Liver (tissue), 9 donors: ENCODE measurements around the gene WWOX. TPM values are rescaled to one million over a fixed set of nuclear protein-coding genes. Genes with fewer than 3 reads are reported as not detected.

ENCODE experiments used
- DNase-seq: peaks from one replicate; pipeline ENCODE4 v3.0.0-alpha.2; 2017; ENCODE audit warnings: low spot score
- H3K27ac ChIP-seq, 2 donors: one replicate each; pipeline ENCODE4 v1.7.0; 2013; ENCODE audit warnings: inconsistent platforms in 2 of 2, low read length in 2 of 2, control low read depth in 1 of 2, low read depth in 1 of 2, mild to moderate bottlenecking in 1 of 2
- H3K27me3 ChIP-seq, 4 donors: one replicate each; pipeline versions ENCODE4 v1.6.1 to v1.7.0; 2013; ENCODE audit warnings: low read length in 3 of 4, inconsistent platforms in 1 of 4, mild to moderate bottlenecking in 1 of 4, moderate library complexity in 1 of 4; ENCODE audit not compliant: control insufficient read depth in 4 of 4, insufficient read depth in 4 of 4
- H3K36me3 ChIP-seq, 4 donors: one replicate each; pipeline versions ENCODE4 v1.6.1 to v1.7.0; 2013; ENCODE audit warnings: low read length in 3 of 4, mild to moderate bottlenecking in 3 of 4, low read depth in 1 of 4, moderate library complexity in 1 of 4; ENCODE audit not compliant: control insufficient read depth in 4 of 4, insufficient read depth in 3 of 4
- H3K4me1 ChIP-seq, 4 donors: one replicate each; pipeline versions ENCODE4 v1.6.1 to v1.7.0; 2013; ENCODE audit warnings: low read length in 3 of 4, mild to moderate bottlenecking in 3 of 4, moderate library complexity in 1 of 4; ENCODE audit not compliant: control insufficient read depth in 4 of 4, insufficient read depth in 4 of 4
- H3K4me3 ChIP-seq, 3 donors: one replicate each; pipeline versions ENCODE4 v1.6.1 to v1.7.0; 2013; ENCODE audit warnings: low read length in 3 of 3, control low read depth in 1 of 3, low read depth in 1 of 3, mild to moderate bottlenecking in 1 of 3
- H3K9ac ChIP-seq, 2 donors: one replicate each; pipeline ENCODE4 v1.7.0; 2013; ENCODE audit warnings: low read length in 2 of 2, mild to moderate bottlenecking in 2 of 2, moderate library complexity in 2 of 2, control low read depth in 1 of 2, low read depth in 1 of 2
- H3K9me3 ChIP-seq, 4 donors: one replicate each; pipeline versions ENCODE4 v1.6.1 to v1.7.0; 2013; ENCODE audit warnings: low read length in 3 of 4; ENCODE audit not compliant: control insufficient read depth in 4 of 4
- EGR1 ChIP-seq, 2 donors: IDR thresholded peaks; 2 replicates each; pipeline ENCODE4 v1.6.1; 2016 to 2018; ENCODE audit warnings: antibody characterized with exemption in 2 of 2, low read depth in 2 of 2
- FOXA1 ChIP-seq: IDR thresholded peaks from 2 replicates; pipeline ENCODE4 v1.6.1; 2016; ENCODE audit warnings: antibody characterized with exemption
- FOXA2 ChIP-seq: IDR thresholded peaks from 2 replicates; pipeline ENCODE4 v1.6.1; 2016; ENCODE audit warnings: antibody characterized with exemption
- GABPA ChIP-seq, 2 donors: IDR thresholded peaks in 1 of 2; conservative IDR thresholded peaks in 1 of 2; 2 replicates each; pipeline ENCODE4 v1.6.1; 2016; ENCODE audit warnings: antibody characterized with exemption in 2 of 2, mild to moderate bottlenecking in 1 of 2, moderate library complexity in 1 of 2
- HNF4A ChIP-seq, 2 donors: conservative IDR thresholded peaks; 2 replicates each; pipeline ENCODE4 v1.6.1; 2016; ENCODE audit warnings: antibody characterized with exemption in 2 of 2, mild to moderate bottlenecking in 2 of 2
- HNF4G ChIP-seq: IDR thresholded peaks from 2 replicates; pipeline ENCODE4 v1.6.1; 2016; ENCODE audit warnings: antibody characterized with exemption
- JUND ChIP-seq, 2 donors: IDR thresholded peaks; 2 replicates each; pipeline ENCODE4 v1.6.1; 2016; ENCODE audit warnings: antibody characterized with exemption in 2 of 2
- NR2F2 ChIP-seq: IDR thresholded peaks from 2 replicates; pipeline ENCODE4 v1.6.1; 2016; ENCODE audit warnings: antibody characterized with exemption
- RAD21 ChIP-seq, 2 donors: IDR thresholded peaks; 2 replicates each; pipeline ENCODE4 v1.6.1; 2016; ENCODE audit warnings: antibody characterized with exemption in 2 of 2, mild to moderate bottlenecking in 2 of 2
- RXRA ChIP-seq, 2 donors: IDR thresholded peaks; 2 replicates each; pipeline ENCODE4 v1.6.1; 2017 to 2018; ENCODE audit warnings: antibody characterized with exemption in 2 of 2, mild to moderate bottlenecking in 1 of 2
- SP1 ChIP-seq: IDR thresholded peaks from 2 replicates; pipeline ENCODE4 v1.6.1; 2018; ENCODE audit warnings: antibody characterized with exemption, mild to moderate bottlenecking
- TAF1 ChIP-seq: conservative IDR thresholded peaks from 2 replicates; pipeline ENCODE4 v1.6.1; 2016; ENCODE audit warnings: antibody characterized with exemption, mild to moderate bottlenecking
- YY1 ChIP-seq: IDR thresholded peaks from 2 replicates; pipeline ENCODE4 v1.6.1; 2016; ENCODE audit warnings: antibody characterized with exemption, mild to moderate bottlenecking
- WGBS: extraction: QIAGEN DNeasy Blood & Tissue Kit; methylation state at CpG from one replicate; pipeline ENCODE4 v1.1.7; 2013; 5-methylcytosine and 5-hydroxymethylcytosine counted together
- polyA plus RNA-seq, 2 donors: library from polyadenylated mRNA; stranded (reverse) in 1 of 2; unstranded in 1 of 2; fragments of 200-250 nt in 1 of 2; fragments of >200 nt in 1 of 2; fragmentation: Nextera tagmentation in 1 of 2; extraction: Ambion mirVana in 1 of 2; gene quantifications; one replicate each; pipeline versions ENCODE4 v1.2.1 to v1.2.3, GENCODE V29; 2013 to 2015
- total RNA-seq, 2 donors: library from RNA; depleted of rRNA; stranded (reverse); fragments of >200 nt; gene quantifications; one replicate each; pipeline ENCODE4 v1.2.3, GENCODE V29; 2014
- TF ChIP-seq, protein P1 (sequence below): IDR thresholded peaks from 2 replicates; pipeline ENCODE4 v1.6.1; 2016; ENCODE audit warnings: antibody characterized with exemption
- TF ChIP-seq, protein P2 (sequence below): fragments of 150-350 bp; IDR thresholded peaks from 2 replicates; pipeline ENCODE4 v1.5.1; 2017; ENCODE audit warnings: improper control_type of control experiment, low read depth, low read length; ENCODE audit not compliant: missing input control
- TF ChIP-seq, protein P3 (sequence below): IDR thresholded peaks from 2 replicates; pipeline ENCODE4 v1.6.1; 2016; ENCODE audit warnings: antibody characterized with exemption, mild to moderate bottlenecking
- TF ChIP-seq, protein P4 (sequence below): IDR thresholded peaks from 2 replicates; pipeline ENCODE4 v1.6.1; 2016; ENCODE audit warnings: antibody characterized with exemption
- TF ChIP-seq, protein P5 (sequence below): IDR thresholded peaks from 2 replicates; pipeline ENCODE4 v1.6.1; 2016; ENCODE audit warnings: antibody characterized with exemption
- donor health status: healthy.
- donor health status: healthy.
- donor health status: healthy.
- donor health status: healthy.
- donor health status: healthy.

WWOX gene
- total and polyA plus RNA-seq, 4 donors: 9.8 to 46.0 (median 15.3) TPM

DNA sequence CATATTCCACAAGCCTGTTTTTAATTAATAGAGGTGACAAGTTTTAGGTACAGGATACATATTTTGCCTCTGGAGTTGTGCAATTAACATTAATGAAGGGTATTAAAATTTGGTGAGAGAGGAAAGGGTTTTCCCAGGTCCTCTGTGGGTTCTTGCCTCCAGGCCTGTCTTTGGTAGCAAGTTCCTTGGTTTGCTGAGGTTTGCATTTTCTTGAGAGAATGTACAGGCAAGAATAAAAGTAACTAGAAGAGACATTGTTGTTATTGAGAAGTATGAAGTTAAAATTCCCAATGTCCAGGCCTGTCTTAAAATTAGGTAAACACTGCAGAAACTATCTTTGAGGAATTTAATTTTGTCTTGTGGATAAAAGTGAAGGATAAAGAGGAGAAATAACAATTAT lies 316.9 kb downstream of the WWOX start:
- no peaks in the 10 kb centered on the region for H3K27me3 ChIP-seq
- H3K27ac ChIP-seq: no peak overlapping the region
- peaks cover 0 to 5% (median 3%) of the 10 kb centered on the region in 4 donors for H3K9me3 ChIP-seq
- H3K36me3 ChIP-seq: no peaks in the 10 kb centered on the region
- H3K4me1 ChIP-seq: no peaks in the 10 kb centered on the region
- DNase-seq: no peak
- no peak overlapping the region for H3K9ac ChIP-seq
- H3K4me3 ChIP-seq: no peak overlapping the region
- TF ChIP-seq, protein P1, sequence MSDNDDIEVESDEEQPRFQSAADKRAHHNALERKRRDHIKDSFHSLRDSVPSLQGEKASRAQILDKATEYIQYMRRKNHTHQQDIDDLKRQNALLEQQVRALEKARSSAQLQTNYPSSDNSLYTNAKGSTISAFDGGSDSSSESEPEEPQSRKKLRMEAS: no peak
- TF ChIP-seq, protein P2, sequence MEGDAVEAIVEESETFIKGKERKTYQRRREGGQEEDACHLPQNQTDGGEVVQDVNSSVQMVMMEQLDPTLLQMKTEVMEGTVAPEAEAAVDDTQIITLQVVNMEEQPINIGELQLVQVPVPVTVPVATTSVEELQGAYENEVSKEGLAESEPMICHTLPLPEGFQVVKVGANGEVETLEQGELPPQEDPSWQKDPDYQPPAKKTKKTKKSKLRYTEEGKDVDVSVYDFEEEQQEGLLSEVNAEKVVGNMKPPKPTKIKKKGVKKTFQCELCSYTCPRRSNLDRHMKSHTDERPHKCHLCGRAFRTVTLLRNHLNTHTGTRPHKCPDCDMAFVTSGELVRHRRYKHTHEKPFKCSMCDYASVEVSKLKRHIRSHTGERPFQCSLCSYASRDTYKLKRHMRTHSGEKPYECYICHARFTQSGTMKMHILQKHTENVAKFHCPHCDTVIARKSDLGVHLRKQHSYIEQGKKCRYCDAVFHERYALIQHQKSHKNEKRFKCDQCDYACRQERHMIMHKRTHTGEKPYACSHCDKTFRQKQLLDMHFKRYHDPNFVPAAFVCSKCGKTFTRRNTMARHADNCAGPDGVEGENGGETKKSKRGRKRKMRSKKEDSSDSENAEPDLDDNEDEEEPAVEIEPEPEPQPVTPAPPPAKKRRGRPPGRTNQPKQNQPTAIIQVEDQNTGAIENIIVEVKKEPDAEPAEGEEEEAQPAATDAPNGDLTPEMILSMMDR: no peak
- TF ChIP-seq RAD21 (IDR thresholded peaks at IDR 0.05): no peak
- TF ChIP-seq EGR1 (IDR thresholded peaks at IDR 0.05; ENCODE audit: low read depth in 2 of 2): no peak
- TF ChIP-seq JUND (IDR thresholded peaks at IDR 0.05): no peak
- TF ChIP-seq, protein P3, sequence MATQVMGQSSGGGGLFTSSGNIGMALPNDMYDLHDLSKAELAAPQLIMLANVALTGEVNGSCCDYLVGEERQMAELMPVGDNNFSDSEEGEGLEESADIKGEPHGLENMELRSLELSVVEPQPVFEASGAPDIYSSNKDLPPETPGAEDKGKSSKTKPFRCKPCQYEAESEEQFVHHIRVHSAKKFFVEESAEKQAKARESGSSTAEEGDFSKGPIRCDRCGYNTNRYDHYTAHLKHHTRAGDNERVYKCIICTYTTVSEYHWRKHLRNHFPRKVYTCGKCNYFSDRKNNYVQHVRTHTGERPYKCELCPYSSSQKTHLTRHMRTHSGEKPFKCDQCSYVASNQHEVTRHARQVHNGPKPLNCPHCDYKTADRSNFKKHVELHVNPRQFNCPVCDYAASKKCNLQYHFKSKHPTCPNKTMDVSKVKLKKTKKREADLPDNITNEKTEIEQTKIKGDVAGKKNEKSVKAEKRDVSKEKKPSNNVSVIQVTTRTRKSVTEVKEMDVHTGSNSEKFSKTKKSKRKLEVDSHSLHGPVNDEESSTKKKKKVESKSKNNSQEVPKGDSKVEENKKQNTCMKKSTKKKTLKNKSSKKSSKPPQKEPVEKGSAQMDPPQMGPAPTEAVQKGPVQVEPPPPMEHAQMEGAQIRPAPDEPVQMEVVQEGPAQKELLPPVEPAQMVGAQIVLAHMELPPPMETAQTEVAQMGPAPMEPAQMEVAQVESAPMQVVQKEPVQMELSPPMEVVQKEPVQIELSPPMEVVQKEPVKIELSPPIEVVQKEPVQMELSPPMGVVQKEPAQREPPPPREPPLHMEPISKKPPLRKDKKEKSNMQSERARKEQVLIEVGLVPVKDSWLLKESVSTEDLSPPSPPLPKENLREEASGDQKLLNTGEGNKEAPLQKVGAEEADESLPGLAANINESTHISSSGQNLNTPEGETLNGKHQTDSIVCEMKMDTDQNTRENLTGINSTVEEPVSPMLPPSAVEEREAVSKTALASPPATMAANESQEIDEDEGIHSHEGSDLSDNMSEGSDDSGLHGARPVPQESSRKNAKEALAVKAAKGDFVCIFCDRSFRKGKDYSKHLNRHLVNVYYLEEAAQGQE: no peak
- TF ChIP-seq SP1: no peak
- TF ChIP-seq RXRA (IDR thresholded peaks at IDR 0.05): no peak
- TF ChIP-seq HNF4A (conservative IDR thresholded peaks at IDR 0.05): no peak
- no peak for TF ChIP-seq TAF1
- TF ChIP-seq NR2F2: no peak
- TF ChIP-seq, protein P4, sequence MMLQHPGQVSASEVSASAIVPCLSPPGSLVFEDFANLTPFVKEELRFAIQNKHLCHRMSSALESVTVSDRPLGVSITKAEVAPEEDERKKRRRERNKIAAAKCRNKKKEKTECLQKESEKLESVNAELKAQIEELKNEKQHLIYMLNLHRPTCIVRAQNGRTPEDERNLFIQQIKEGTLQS: no peak
- TF ChIP-seq YY1: no peak
- no peak for TF ChIP-seq FOXA2
- TF ChIP-seq, protein P5, sequence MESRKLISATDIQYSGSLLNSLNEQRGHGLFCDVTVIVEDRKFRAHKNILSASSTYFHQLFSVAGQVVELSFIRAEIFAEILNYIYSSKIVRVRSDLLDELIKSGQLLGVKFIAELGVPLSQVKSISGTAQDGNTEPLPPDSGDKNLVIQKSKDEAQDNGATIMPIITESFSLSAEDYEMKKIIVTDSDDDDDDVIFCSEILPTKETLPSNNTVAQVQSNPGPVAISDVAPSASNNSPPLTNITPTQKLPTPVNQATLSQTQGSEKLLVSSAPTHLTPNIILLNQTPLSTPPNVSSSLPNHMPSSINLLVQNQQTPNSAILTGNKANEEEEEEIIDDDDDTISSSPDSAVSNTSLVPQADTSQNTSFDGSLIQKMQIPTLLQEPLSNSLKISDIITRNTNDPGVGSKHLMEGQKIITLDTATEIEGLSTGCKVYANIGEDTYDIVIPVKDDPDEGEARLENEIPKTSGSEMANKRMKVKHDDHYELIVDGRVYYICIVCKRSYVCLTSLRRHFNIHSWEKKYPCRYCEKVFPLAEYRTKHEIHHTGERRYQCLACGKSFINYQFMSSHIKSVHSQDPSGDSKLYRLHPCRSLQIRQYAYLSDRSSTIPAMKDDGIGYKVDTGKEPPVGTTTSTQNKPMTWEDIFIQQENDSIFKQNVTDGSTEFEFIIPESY: no peak
- no peak for TF ChIP-seq HNF4G
- TF ChIP-seq GABPA (IDR thresholded peaks at IDR 0.05 in 1 of 2, conservative IDR thresholded peaks at IDR 0.05 in 1 of 2): no peak

DNA sequence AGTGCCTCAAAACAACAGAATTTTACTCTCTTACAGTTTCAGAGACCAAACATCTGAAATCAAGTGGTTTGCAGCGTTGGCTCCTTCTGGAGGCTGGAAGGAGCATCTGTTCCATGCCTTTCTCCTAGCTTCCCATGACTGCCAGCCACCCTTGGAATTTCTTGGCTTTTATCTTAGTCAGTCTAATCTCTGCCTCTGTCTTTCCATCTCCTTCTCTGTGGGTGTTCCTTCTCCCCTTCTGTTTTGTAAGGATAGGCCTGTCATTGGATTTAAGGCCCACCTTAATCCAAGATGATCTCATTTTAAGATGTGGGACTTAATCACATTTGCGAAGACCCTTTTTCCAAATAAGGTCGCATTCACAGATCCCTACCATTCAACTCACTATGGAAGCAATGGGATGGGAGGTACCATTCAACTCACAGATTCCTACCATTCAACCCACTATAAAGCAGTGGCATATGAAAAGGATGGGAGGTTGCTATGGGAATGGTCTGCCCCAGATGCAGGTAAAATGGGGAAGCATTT lies 321.8 kb downstream of the WWOX start:
- Histone ChIP-seq H3K4me3 (no peak overlapping the region), H3K9ac (no peak overlapping the region), H3K27me3 (no peaks in the 10 kb centered on the region), H3K9me3 (no peaks in the 10 kb centered on the region), H3K27ac (no peak overlapping the region), H3K4me1 (no peaks in the 10 kb centered on the region), H3K36me3 (no peaks in the 10 kb centered on the region)
- no peak for DNase-seq
- WGBS: 94% methylated on average over 3 of the region's 3 CpGs
- TF ChIP-seq FOXA1: no peak
- TF ChIP-seq SP1: no peak
- no peak for TF ChIP-seq FOXA2
- TF ChIP-seq, protein P1: no peak
- TF ChIP-seq, protein P5: no peak
- no peak for TF ChIP-seq RXRA (IDR thresholded peaks at IDR 0.05)
- TF ChIP-seq NR2F2: no peak
- no peak for TF ChIP-seq JUND (IDR thresholded peaks at IDR 0.05)
- TF ChIP-seq HNF4G: no peak
- TF ChIP-seq, protein P2: no peak
- no peak for TF ChIP-seq HNF4A (conservative IDR thresholded peaks at IDR 0.05)
- no peak for TF ChIP-seq TAF1
- TF ChIP-seq YY1: no peak
- no peak for TF ChIP-seq GABPA (IDR thresholded peaks at IDR 0.05 in 1 of 2, conservative IDR thresholded peaks at IDR 0.05 in 1 of 2)
